GM18858 (cell line): ENCODE results near the gene EPC1.
"Not testable (repeated sequence)": the region's sequence is repeated elsewhere in the genome, so short reads cannot be mapped to it uniquely, and the experiment has no call there.

ENCODE experiments used
- ATAC-seq: cut with Tn5 transposase; IDR thresholded peaks from one replicate; pipeline ENCODE4 v1.9.1; 2021; ENCODE audit not compliant: unreplicated experiment

The EPC1 gene

GRCh38 chr10:32373031-32373430 lies 26.1 kb upstream of the EPC1 start:
- no peak for ATAC-seq

GRCh38 chr10:32372000-32372875 lies 25.3 kb upstream of the EPC1 start:
- ATAC-seq = no peak

- ATAC-seq = no peak
These were observed 24.1 kb upstream of the EPC1 start for GRCh38 chr10:32371101-32371500.

GRCh38 chr10:32367793-32368453 lies 21.0 kb upstream of the EPC1 start:
- ATAC-seq = no peak

GRCh38 chr10:32366588-32366987 lies 19.6 kb upstream of the EPC1 start:
- no peak for ATAC-seq

- ATAC-seq = no peak
These were observed 19.2 kb upstream of the EPC1 start for GRCh38 chr10:32366111-32366510.

GRCh38 chr10:32365404-32365803 lies 18.4 kb upstream of the EPC1 start:
- not testable (repeated sequence) for ATAC-seq

GRCh38 chr10:32362571-32362970 lies 15.6 kb upstream of the EPC1 start:
- ATAC-seq = no peak

GRCh38 chr10:32360884-32361283 lies 13.9 kb upstream of the EPC1 start:
- ATAC-seq = no peak

GRCh38 chr10:32360241-32360640 lies 13.3 kb upstream of the EPC1 start:
- ATAC-seq = no peak

- ATAC-seq = no peak
These were observed 10.2 kb upstream of the EPC1 start for GRCh38 chr10:32357056-32357735.

GRCh38 chr10:32354690-32355089 lies 7.7 kb upstream of the EPC1 start:
- ATAC-seq = not testable (repeated sequence)

GRCh38 chr10:32350811-32351350 lies 3.9 kb upstream of the EPC1 start:
- ATAC-seq = no peak

GRCh38 chr10:32349968-32350738 lies 3.2 kb upstream of the EPC1 start:
- ATAC-seq = no peak

- ATAC-seq = no peak
These were observed 2.2 kb upstream of the EPC1 start for GRCh38 chr10:32349199-32349585.

- no peak for ATAC-seq
These were observed 1.6 kb upstream of the EPC1 start for GRCh38 chr10:32348297-32349198.

- no peak for ATAC-seq
These were observed 535 bp upstream of the EPC1 start for GRCh38 chr10:32347363-32348022.

- ATAC-seq = peak; percentile 59
These were observed 816 bp downstream of the EPC1 start for GRCh38 chr10:32346134-32346550.

- no peak for ATAC-seq
These were observed 5.4 kb downstream of the EPC1 start for GRCh38 chr10:32341596-32341995.
